Fibroblast of the aortic adventitia (primary cell): Measurements from ENCODE around the gene PCDH1. TPM values are rescaled to one million over a fixed set of nuclear protein-coding genes. Genes with fewer than 3 reads are reported as not detected.
"Not testable (repeated sequence)": the region's sequence is repeated elsewhere in the genome, so short reads cannot be mapped to it uniquely, and the experiment has no call there.

Experiments used
- DNase-seq: peaks from one replicate; pipeline ENCODE4 v3.0.0-alpha.2; 2010; ENCODE audit warnings: low read depth
- H3K4me3 ChIP-seq: 2 replicates; pipeline ENCODE4 v1.5.1; 2011; ENCODE audit warnings: low read depth, mild to moderate bottlenecking, control low read depth, low read length, moderate library complexity
- total RNA-seq: library from RNA; depleted of rRNA; stranded (reverse); fragments of >200 nt; gene quantifications from 2 replicates; pipeline ENCODE4 v1.2.3, GENCODE V29; 2012; ENCODE audit warnings: low replicate concordance
- TF ChIP-seq, protein P1 (sequence below): IDR thresholded peaks from 2 replicates; pipeline ENCODE4 v1.5.1; 2011; ENCODE audit warnings: mild to moderate bottlenecking, low read length, control low read depth, inconsistent platforms; ENCODE audit not compliant: insufficient read depth

The PCDH1 gene
- total RNA-seq, 1 donor, result 0.90 TPM

DNA sequence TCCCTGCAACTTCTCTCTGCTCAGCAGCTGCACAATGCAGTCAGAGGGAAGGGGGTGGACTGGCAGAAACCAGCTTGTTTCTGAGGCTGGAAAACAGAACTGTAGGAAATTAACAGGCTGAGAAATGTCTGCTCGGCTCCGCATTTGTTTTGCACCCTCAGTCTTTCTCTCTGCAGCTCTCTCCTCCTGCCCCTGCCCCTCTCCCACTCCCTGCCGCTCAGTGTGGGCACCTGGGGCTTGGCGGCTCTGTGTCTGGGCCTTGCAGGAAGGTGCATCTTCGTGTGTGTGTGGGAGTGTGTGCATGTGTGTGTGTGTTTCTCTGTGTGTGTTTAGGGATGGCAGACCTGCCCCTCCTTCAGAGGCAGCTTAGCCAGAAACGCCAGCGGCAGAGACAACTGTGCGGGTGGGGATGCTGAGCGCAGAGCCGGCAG, 53.0 kb downstream of the PCDH1 start:
- TF ChIP-seq, protein P1, sequence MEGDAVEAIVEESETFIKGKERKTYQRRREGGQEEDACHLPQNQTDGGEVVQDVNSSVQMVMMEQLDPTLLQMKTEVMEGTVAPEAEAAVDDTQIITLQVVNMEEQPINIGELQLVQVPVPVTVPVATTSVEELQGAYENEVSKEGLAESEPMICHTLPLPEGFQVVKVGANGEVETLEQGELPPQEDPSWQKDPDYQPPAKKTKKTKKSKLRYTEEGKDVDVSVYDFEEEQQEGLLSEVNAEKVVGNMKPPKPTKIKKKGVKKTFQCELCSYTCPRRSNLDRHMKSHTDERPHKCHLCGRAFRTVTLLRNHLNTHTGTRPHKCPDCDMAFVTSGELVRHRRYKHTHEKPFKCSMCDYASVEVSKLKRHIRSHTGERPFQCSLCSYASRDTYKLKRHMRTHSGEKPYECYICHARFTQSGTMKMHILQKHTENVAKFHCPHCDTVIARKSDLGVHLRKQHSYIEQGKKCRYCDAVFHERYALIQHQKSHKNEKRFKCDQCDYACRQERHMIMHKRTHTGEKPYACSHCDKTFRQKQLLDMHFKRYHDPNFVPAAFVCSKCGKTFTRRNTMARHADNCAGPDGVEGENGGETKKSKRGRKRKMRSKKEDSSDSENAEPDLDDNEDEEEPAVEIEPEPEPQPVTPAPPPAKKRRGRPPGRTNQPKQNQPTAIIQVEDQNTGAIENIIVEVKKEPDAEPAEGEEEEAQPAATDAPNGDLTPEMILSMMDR, result no peak
- no peak for DNase-seq
- H3K4me3 ChIP-seq, result no peak overlapping the region

GRCh38 chr5:141824717-141825116, 53.5 kb downstream of the PCDH1 start:
- no peak overlapping the region for H3K4me3 ChIP-seq
- TF ChIP-seq, protein P1, result no peak
- no peak for DNase-seq

- DNase-seq, result no peak
- H3K4me3 ChIP-seq, result no peak overlapping the region
- TF ChIP-seq, protein P1, result no peak
Measured at GRCh38 chr5:141823056-141823455, 55.2 kb downstream of the PCDH1 start.

DNA sequence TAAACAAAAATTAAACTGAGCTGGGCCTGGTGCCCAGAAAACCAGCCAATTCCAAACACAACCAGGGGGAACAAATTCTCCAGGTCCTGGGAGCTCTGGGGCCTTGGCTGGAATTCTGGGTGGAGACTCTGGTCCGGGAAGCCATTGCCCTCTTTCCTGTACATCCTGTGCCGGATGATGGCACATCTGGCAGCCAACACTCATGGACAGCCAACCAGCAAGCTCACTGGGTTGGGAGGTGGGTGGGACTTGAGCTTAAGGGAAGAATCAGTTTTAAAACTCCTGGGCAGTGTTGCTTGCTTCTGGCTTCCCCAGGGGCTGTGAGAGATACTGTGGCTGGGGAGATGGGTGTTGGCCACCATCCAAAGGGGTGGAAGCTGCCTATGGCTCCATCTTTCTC, 56.1 kb downstream of the PCDH1 start:
- TF ChIP-seq, protein P1, result no peak
- no peak overlapping the region for H3K4me3 ChIP-seq
- DNase-seq, result peak; percentile 78

DNA sequence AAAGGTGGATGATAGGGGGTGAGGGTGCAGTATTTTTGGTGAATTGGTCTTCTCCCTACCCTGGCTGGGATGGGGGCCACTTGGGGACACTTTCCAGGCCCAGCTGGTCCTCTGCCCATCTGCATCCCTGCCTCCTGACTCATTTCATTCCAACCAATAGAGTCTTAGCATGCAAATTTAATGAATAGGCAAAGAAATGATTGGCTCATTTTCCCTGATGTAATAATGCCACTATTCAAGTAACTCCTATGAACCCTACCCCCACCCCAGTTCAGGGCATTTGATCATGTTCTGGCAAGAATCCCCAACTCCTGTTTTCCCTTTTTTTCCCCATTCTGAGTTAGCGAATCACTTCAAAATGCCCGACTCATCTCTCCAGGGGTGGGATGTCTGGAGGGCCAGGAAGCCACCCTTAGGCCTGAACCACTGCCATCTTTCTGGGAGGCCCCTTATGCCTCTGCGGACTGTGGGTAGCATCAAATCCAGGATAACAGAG, 56.7 kb downstream of the PCDH1 start:
- DNase-seq, result peak; percentile 97
- H3K4me3 ChIP-seq, result no peak overlapping the region
- TF ChIP-seq, protein P1, result no peak

DNA sequence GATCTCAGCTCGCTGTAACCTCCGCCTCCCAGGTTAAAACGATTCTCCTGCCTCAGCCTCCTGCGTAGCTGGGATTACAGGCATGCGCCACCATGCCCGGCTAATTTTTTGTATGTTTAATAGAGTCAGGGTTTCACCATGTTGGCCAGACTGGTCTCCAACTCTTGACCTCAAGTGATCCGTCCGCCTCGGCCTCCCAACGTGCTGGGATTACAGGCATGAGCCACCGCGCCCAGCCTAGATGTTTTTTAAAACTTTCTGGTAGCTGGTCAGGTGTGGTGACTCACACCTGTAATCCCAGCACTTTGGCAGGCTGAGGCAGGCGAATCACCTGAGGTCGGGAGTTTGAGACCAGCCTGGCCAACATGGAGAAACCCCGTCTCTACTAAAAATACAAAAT, 57.5 kb downstream of the PCDH1 start:
- DNase-seq, H3K4me3 ChIP-seq: not testable (repeated sequence)

DNA sequence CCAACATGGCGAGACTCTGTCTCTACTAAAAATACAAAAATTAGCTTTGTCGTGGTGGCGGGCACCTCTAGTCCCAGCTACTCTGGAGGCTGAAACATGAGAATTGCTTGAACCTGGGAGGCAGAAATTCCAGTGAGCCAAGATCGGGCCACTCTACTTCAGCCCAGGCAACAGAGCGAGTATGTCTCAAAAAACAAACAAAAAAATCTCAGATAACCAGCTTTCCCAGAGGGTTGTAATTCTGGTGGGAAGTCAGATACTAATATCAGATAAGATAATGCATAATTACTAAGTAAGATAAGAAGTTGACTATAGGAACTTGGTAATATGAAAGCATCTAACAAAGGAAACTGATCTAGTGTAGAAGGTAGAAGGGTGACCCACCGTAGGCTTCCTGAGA, 60.6 kb downstream of the PCDH1 start:
- TF ChIP-seq, protein P1, result no peak
- H3K4me3 ChIP-seq, result no peak overlapping the region
- DNase-seq, result no peak
